Measurements from ENCODE around the gene CLTCL1. TPM values are rescaled to one million over a fixed set of nuclear protein-coding genes. Genes with fewer than 3 reads are reported as not detected.

CLTCL1 gene
- total RNA-seq: 21.1 TPM

GRCh38 chr22:19291580-19292457 lies at the start of gene CLTCL1:
TSS of gene CLTCL1 (minus strand) at chr22:19291719. CDS start at chr22:19291641, 78 bp downstream.

GRCh38 chr22:19178657-19179496 lies 112.6 kb downstream of the CLTCL1 start, which contains the start of gene SLC25A1:
TSS of gene SLC25A1 (minus strand) at chr22:19178736. CDS start at chr22:19178673, 63 bp downstream.

GRCh38 chr22:19149991-19150390 lies 141.5 kb downstream of the CLTCL1 start, which contains the start of gene GSC2:
TSS of gene GSC2 (minus strand) at chr22:19150292. CDS start at chr22:19150283, 9 bp downstream.

GRCh38 chr22:19130959-19131684 lies 160.4 kb downstream of the CLTCL1 start, which contains the start of gene TSSK2:
TSS of gene TSSK2 (plus strand) at chr22:19131308. CDS start at chr22:19131400, 92 bp downstream.

Other genes with a start within 250 kb of the CLTCL1 start
- gene DGCR2, start 169.3 kb downstream of the CLTCL1 start, total RNA-seq: 105 TPM
- gene TSSK2, start 160.4 kb downstream of the CLTCL1 start, total RNA-seq: not detected
- gene ESS2, start 147.1 kb downstream of the CLTCL1 start, total RNA-seq: 17.9 TPM
- gene GSC2, start 141.4 kb downstream of the CLTCL1 start, total RNA-seq: 1.9 TPM
- gene SLC25A1, start 113.0 kb downstream of the CLTCL1 start, total RNA-seq: 38.8 TPM
- gene HIRA, start 140.0 kb upstream of the CLTCL1 start, total RNA-seq: 21.3 TPM
- gene MRPL40, start 140.8 kb upstream of the CLTCL1 start, total RNA-seq: 23.1 TPM
- gene C22orf39, start 156.0 kb upstream of the CLTCL1 start, total RNA-seq: 58.8 TPM
- gene UFD1, start 187.5 kb upstream of the CLTCL1 start, total RNA-seq: 27.4 TPM
- 5.6 TPM for gene CDC45, start 188.2 kb upstream of the CLTCL1 start, total RNA-seq
- gene CLDN5, start 232.7 kb upstream of the CLTCL1 start, total RNA-seq: 74.5 TPM